Subcutaneous abdominal adipose tissue (tissue), 5 donors: Measurements from ENCODE around the gene EDDM3A.
"Not testable (repeated sequence)": the region's sequence is repeated elsewhere in the genome, so short reads cannot be mapped to it uniquely, and the experiment has no call there.

ENCODE experiments used
- H3K27ac ChIP-seq: one replicate; pipeline ENCODE4 v1.7.0; 2013; ENCODE audit warnings: low read depth, mild to moderate bottlenecking, inconsistent platforms, low read length, moderate library complexity
- H3K27me3 ChIP-seq, 5 donors: one replicate each; pipeline ENCODE4 v1.7.0; 2013; ENCODE audit warnings: low read length in 5 of 5, inconsistent platforms in 1 of 5; ENCODE audit not compliant: control insufficient read depth in 5 of 5, insufficient read depth in 4 of 5
- H3K36me3 ChIP-seq, 5 donors: one replicate each; pipeline ENCODE4 v1.7.0; 2013; ENCODE audit warnings: low read length in 5 of 5; ENCODE audit not compliant: control insufficient read depth in 5 of 5, insufficient read depth in 5 of 5
- H3K4me1 ChIP-seq, 5 donors: one replicate each; pipeline ENCODE4 v1.7.0; 2013; ENCODE audit warnings: low read length in 5 of 5, mild to moderate bottlenecking in 3 of 5, moderate library complexity in 1 of 5; ENCODE audit not compliant: control insufficient read depth in 5 of 5, insufficient read depth in 5 of 5
- H3K4me3 ChIP-seq, 5 donors: one replicate each; pipeline ENCODE4 v1.7.0; 2013; ENCODE audit warnings: low read length in 5 of 5, low read depth in 1 of 5
- H3K9ac ChIP-seq, 5 donors: one replicate each; pipeline ENCODE4 v1.7.0; 2013; ENCODE audit warnings: low read length in 5 of 5, mild to moderate bottlenecking in 4 of 5, moderate library complexity in 3 of 5
- H3K9me3 ChIP-seq, 5 donors: one replicate each; pipeline ENCODE4 v1.7.0; 2013; ENCODE audit warnings: low read length in 5 of 5; ENCODE audit not compliant: control insufficient read depth in 5 of 5
- donor health status: healthy.
- donor health status: healthy.
- donor health status: healthy.
- donor health status: healthy.
- donor health status: healthy.

Gene EDDM3A

DNA sequence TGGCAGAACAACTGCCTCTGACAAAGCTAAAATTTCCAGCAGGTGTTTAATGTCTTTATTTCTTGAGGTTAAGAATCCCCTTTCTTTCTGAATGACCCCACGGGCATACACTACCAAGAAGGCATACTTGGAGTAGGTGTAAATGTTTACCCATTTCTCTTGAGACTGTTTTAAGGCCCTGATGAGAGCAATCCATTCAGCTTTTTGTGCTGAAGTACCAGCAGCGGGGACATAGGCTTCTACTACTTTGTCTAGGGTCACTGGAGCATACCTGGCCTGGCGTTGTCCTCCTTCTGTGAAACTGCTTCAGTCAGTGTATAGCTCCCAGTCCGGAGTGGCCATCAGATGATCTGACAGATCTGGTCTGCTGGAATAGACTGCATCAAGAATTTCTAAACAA lies 34.4 kb upstream of the EDDM3A start:
- H3K36me3 ChIP-seq = no peaks in the 10 kb centered on the region

DNA sequence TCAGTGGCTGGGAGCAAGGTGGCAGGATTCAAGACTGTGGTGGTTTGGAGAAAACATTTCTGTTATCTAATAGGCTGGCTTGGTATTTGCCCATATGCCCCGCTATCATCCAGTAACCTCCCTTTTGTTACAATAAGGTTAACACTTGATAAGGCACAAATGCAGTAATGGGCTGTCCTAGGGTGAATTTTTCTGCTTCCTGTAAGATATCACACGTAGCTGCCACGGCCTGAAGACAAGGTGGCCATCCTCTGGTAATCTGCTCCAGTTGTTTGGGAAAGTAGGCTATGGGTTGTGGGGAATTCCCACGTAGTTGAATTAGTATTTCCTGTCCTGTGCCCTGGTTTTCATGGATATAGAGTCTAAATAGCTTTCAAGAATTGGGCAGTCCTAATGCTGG lies 34.0 kb upstream of the EDDM3A start:
- Histone ChIP-seq H3K27ac (no peak overlapping the region), H3K9ac (no peak overlapping the region), H3K27me3 (peaks cover 0 to 2% (median 0%) of the 10 kb centered on the region in 5 donors), H3K9me3 (no peaks in the 10 kb centered on the region), H3K36me3 (no peaks in the 10 kb centered on the region), H3K4me3 (no peak overlapping the region), H3K4me1 (peaks cover 0 to 30% (median 9%) of the 10 kb centered on the region in 5 donors)

More for the DNA sequence above, 34.4 kb upstream of the EDDM3A start:
- H3K9ac ChIP-seq = no peak overlapping the region
- H3K4me3 ChIP-seq = no peak overlapping the region
- H3K9me3 ChIP-seq = no peaks in the 10 kb centered on the region
- peaks cover 0 to 2% (median 0%) of the 10 kb centered on the region in 5 donors for H3K27me3 ChIP-seq
- H3K27ac ChIP-seq = no peak overlapping the region
- peaks cover 0 to 30% (median 9%) of the 10 kb centered on the region in 5 donors for H3K4me1 ChIP-seq

DNA sequence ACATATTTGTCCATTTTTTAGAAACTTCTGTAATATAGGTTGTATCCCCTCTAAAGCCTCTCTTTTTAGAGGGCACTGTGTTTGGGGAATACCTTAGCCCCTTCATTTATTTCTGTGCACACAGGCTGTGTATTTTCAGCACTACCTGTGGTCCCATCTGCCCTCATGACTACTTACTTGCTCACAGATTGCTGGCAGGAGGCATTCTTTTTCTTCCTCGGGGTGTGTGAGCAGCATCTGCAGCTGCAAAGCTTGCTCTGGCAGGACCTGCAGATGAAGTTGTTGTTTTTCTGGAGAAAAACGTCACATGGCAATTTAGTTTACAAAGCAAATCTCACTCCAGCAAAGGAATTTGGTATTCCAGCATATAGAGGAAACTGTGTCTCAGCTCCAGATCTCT lies 32.8 kb upstream of the EDDM3A start:
- no peak overlapping the region for H3K9ac ChIP-seq
- no peak overlapping the region for H3K27ac ChIP-seq
- H3K4me1 ChIP-seq = peaks cover 0 to 24% (median 7%) of the 10 kb centered on the region in 5 donors
- H3K27me3 ChIP-seq = peaks cover 0 to 6% (median 0%) of the 10 kb centered on the region in 5 donors
- no peak overlapping the region for H3K4me3 ChIP-seq
- H3K36me3 ChIP-seq = no peaks in the 10 kb centered on the region
- no peaks in the 10 kb centered on the region for H3K9me3 ChIP-seq

DNA sequence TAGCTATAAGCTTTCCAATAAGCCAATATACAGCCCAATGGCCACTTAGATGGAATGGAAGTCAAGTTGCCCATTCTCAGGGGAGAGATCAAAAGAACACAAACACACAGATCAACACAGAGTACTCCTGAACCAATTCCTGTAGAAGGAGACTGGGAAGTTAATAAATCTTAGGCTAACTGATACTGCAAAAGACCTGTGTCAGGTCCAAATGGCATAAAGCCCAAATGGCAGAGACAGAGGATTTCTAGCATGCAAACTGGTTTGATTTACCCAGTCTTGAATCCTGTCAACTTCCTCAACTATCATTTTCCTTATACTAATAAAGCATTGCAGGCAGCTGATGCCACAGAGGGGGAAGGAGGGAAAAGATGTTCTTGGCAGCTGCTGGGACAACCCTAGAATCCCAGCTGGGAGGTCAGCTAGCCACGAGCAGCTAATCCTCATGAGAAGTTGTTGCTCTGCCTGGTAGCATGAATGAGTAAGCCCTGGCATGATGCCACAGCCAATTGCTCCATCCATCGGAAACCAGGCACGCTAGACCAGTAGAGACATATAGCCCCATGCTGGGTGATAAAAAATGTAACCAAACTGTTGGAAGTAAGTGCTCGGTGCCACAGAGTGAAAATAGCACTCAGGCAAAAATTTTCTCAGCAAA lies 31.0 kb upstream of the EDDM3A start:
- peaks cover 0 to 6% (median 0%) of the 10 kb centered on the region in 5 donors for H3K27me3 ChIP-seq
- H3K27ac ChIP-seq = peak overlapping the region; percentile 19
- peaks cover 0 to 22% (median 7%) of the 10 kb centered on the region in 5 donors for H3K4me1 ChIP-seq
- H3K36me3 ChIP-seq = no peaks in the 10 kb centered on the region
- H3K9me3 ChIP-seq = no peaks in the 10 kb centered on the region
- H3K4me3 ChIP-seq = no peak overlapping the region
- peak overlapping the region in 1 of 5 donors; percentile 24 for H3K9ac ChIP-seq

DNA sequence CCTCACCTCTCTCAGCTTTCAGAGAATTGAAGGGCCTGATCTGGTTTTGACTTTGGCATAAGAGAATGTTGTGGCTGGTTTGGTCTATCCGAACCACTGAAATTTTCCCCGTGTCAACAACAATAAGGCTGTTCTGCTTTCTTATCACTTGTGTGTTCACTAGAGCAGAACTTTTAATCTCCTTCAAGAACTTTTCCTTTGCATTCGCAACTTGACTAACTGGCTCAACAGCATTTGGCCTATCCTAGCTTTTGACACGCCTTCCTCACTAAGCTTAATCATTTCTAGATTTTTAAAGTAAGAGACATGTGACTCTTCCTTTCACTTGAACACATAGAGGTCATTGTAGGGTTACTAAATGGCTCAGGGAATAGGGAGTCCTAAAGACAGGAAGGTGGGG lies 25.9 kb upstream of the EDDM3A start:
- no peaks in the 10 kb centered on the region for H3K36me3 ChIP-seq
- no peak overlapping the region for H3K9ac ChIP-seq
- no peaks in the 10 kb centered on the region for H3K9me3 ChIP-seq
- peaks cover 0 to 6% (median 3%) of the 10 kb centered on the region in 5 donors for H3K4me1 ChIP-seq
- no peak overlapping the region for H3K4me3 ChIP-seq
- no peak overlapping the region for H3K27ac ChIP-seq
- H3K27me3 ChIP-seq = peaks cover 0 to 5% (median 4%) of the 10 kb centered on the region in 5 donors

DNA sequence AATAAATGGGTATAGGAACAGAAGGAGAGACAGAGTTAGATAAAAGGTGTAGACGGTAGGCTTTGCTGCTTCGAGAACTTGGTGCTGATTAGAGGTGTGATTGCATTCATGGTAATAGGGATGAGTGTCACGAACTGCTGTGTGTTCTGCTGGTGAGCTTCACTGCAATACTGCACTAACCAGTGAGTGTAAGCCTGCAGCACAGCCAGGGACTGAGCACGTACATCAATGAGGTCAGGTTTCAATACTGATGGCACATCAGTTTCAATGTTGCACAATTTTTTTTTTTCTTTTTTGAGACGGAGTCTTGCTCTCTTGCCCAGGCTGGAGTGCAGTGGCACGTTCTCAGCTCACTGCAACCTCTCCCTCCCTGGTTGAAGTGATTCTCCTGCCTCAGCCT lies 24.9 kb upstream of the EDDM3A start:
- Histone ChIP-seq H3K9me3 (no peaks in the 10 kb centered on the region), H3K27ac (no peak overlapping the region), H3K4me3 (no peak overlapping the region), H3K4me1 (peaks cover 0 to 3% (median 3%) of the 10 kb centered on the region in 5 donors), H3K9ac (no peak overlapping the region), H3K36me3 (no peaks in the 10 kb centered on the region), H3K27me3 (peaks cover 0 to 5% (median 4%) of the 10 kb centered on the region in 5 donors)

DNA sequence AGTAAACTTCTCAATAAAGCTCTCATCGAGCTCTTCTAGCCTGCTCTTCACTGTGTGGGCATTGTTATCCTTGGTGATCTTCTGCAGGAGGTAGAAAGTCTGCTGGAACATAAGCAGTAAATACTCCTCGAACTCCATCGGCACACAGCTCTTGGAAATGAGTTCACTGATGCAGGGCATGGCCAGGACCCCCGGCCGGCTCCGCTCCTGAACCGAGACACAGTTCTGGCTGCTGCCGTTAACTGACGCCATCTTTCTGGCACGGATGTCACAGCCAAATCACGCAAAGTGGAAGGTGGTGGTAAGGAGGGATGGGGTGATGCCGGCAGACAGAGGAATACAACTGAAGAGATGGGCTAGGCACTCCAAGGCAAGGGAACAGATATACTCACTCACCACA lies 23.7 kb upstream of the EDDM3A start:
- Histone ChIP-seq H3K4me3 (no peak overlapping the region), H3K9ac (no peak overlapping the region), H3K4me1 (peaks cover 0 to 3% (median 3%) of the 10 kb centered on the region in 5 donors), H3K36me3 (no peaks in the 10 kb centered on the region), H3K9me3 (no peaks in the 10 kb centered on the region), H3K27me3 (peaks cover 0 to 5% (median 1%) of the 10 kb centered on the region in 5 donors), H3K27ac (no peak overlapping the region)

DNA sequence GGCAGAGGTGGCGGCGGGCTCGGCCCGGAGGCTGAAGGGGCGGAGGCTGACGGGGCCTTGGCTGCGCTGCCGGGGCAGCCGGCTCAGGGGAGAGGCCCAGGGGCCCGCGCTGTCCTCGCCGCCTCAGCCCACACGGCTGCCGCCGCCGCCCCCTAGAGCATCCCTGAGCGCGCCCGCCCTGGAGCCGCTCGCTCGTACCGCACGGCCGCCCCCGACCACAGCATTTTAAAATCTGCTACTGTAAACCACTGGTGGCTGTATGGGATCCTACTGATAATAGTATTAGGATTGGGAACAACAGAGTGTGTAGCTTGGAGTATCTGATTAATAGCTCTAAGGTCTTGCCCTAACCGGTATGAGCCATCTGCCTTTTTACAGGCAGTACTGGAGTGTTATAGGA lies 22.2 kb upstream of the EDDM3A start:
- Histone ChIP-seq H3K9ac (no peak overlapping the region), H3K27me3 (peaks cover 0 to 5% (median 0%) of the 10 kb centered on the region in 5 donors), H3K27ac (no peak overlapping the region), H3K9me3 (no peaks in the 10 kb centered on the region), H3K4me3 (peak overlapping the region in 3 of 5 donors; percentile 13 to 36 (median 14)), H3K4me1 (peaks cover 0 to 3% (median 3%) of the 10 kb centered on the region in 5 donors), H3K36me3 (no peaks in the 10 kb centered on the region)

DNA sequence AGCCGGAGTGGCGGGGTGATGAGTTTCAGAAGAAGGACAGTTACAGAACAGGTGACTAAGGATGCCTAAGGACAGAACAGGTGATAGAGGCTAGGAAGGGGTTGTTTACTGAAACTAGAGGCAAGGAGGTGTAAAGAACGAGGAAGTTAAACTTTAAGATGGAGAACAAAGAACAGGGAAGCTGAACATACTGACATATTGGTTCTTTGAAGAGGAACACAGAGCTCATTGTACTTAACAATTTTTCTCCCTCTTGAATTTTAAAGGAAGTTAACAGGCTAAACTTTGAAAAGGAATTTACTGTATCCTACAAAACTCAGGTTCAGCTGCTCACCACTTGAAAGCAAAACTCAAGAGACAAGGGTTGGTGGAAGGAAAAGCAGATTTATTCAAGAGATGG lies 19.6 kb upstream of the EDDM3A start:
- not testable (repeated sequence) for H3K4me1 ChIP-seq, H3K9me3 ChIP-seq, H3K36me3 ChIP-seq, H3K9ac ChIP-seq, H3K27ac ChIP-seq, H3K4me3 ChIP-seq, H3K27me3 ChIP-seq

DNA sequence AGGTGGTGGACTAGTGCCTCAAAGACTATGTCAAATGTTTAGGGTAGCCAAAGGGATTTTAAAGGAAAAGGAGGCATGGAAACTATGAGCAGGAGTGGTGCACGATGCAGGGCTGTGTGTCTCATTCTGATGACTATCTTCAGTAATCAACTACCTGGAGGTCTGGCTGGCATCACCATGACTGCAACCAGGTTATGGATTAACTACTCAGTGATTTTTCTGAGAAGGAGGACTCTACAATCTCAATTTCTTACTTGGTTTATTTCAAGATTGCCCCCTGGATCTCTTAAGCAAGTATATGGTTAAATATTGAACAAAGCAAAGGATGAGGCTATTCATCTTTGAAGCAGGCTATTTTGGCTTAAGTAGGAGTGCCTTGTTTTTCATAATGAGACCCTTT lies 19.2 kb upstream of the EDDM3A start:
- H3K36me3 ChIP-seq = no peaks in the 10 kb centered on the region
- H3K9me3 ChIP-seq = no peaks in the 10 kb centered on the region
- peaks cover 0 to 3% (median 3%) of the 10 kb centered on the region in 5 donors for H3K4me1 ChIP-seq
- no peak overlapping the region for H3K4me3 ChIP-seq
- no peak overlapping the region for H3K9ac ChIP-seq
- H3K27me3 ChIP-seq = peaks cover 0 to 5% (median 0%) of the 10 kb centered on the region in 5 donors
- no peak overlapping the region for H3K27ac ChIP-seq
